ENCODE measurements around the gene PNMA8B. TPM values are rescaled to one million over a fixed set of nuclear protein-coding genes. Genes with fewer than 3 reads are reported as not detected.

PNMA8B gene
- polyA plus RNA-seq, 1 donor from 2014 or later: 10.1 TPM

- H3K9ac ChIP-seq (ENCODE audit: low read length): no peak overlapping the region
- no peaks in the 10 kb centered on the region for H3F3A ChIP-seq (ENCODE audit: insufficient read depth, low read length, poor library complexity, severe bottlenecking)
- H2AFZ ChIP-seq (ENCODE audit: low read depth, low read length): no peak overlapping the region
- H3K4me3 ChIP-seq (ENCODE audit: low read length): no peak overlapping the region
- no peaks in the 10 kb centered on the region for H3K9me3 ChIP-seq (ENCODE audit: low read length)
- no peak for TF ChIP-seq TAF1 (IDR thresholded peaks at IDR 0.05; ENCODE audit: low read depth)
- no peak overlapping the region for H3K27ac ChIP-seq (ENCODE audit: low read length)
- H3K4me2 ChIP-seq (ENCODE audit: low read length): no peak overlapping the region
- H3K79me2 ChIP-seq (replicated peaks; ENCODE audit: insufficient read depth, low read length): no peaks in the 10 kb centered on the region
- no peaks in the 10 kb centered on the region for H3K36me3 ChIP-seq (ENCODE audit: insufficient read depth, low read length)
- no peaks in the 10 kb centered on the region for H4K20me1 ChIP-seq (ENCODE audit: insufficient read depth)
- no peaks in the 10 kb centered on the region for H3K9me2 ChIP-seq (ENCODE audit: insufficient read depth, low read length)
- H3K27me3 ChIP-seq (ENCODE audit: insufficient read depth, low read depth, low read length): no peaks in the 10 kb centered on the region
These were observed 53.8 kb downstream of the PNMA8B start for GRCh38 chr19:46441866-46442265.

Other genes with a start within 250 kb of the PNMA8B start
- 2.0 and 2.1 TPM in 2 replicates for gene HIF3A, start 198.8 kb downstream of the PNMA8B start, polyA plus RNA-seq
- gene PPP5C, start 148.8 kb downstream of the PNMA8B start, polyA plus RNA-seq: 99.3 and 120 TPM in 2 replicates
- gene CCDC8, start 82.3 kb downstream of the PNMA8B start, polyA plus RNA-seq: 0.84 and 2.4 TPM in 2 replicates
- 16.1 and 17.2 TPM in 2 replicates for gene PNMA8C, start 66.9 kb downstream of the PNMA8B start, polyA plus RNA-seq
- gene PNMA8A, start 24.3 kb downstream of the PNMA8B start, polyA plus RNA-seq: 234 and 238 TPM in 2 replicates
- 630 and 647 TPM in 2 replicates for gene CALM3, start 105.5 kb upstream of the PNMA8B start, polyA plus RNA-seq
- gene PTGIR, start 129.2 kb upstream of the PNMA8B start, polyA plus RNA-seq: not detected in 2 replicates
- gene GNG8, start 140.3 kb upstream of the PNMA8B start, polyA plus RNA-seq: not detected in 2 replicates
- 29.3 and 32.5 TPM in 2 replicates for gene DACT3, start 165.3 kb upstream of the PNMA8B start, polyA plus RNA-seq
- gene PRKD2, start 221.2 kb upstream of the PNMA8B start, polyA plus RNA-seq: 8.0 and 15.9 TPM in 2 replicates

Measured in neural cell (in vitro differentiated cells).